ENCODE results near the gene MSI2.

GRCh38 chr17:57577751-57578607 lies 321.7 kb downstream of the MSI2 start:
- no peak for TF ChIP-seq CSDC2 (CRISPR knock-in tag; IDR thresholded peaks at IDR 0.05)
- TF ChIP-seq ISL1 (CRISPR knock-in tag; IDR thresholded peaks at IDR 0.05), result no peak
- no peak for TF ChIP-seq CREB5 (CRISPR knock-in tag; IDR thresholded peaks at IDR 0.05; ENCODE audit: low read depth)
- TF ChIP-seq BACH2 (CRISPR knock-in tag; IDR thresholded peaks at IDR 0.05; ENCODE audit: borderline replicate concordance), result no peak
- TF ChIP-seq ZFP3 (CRISPR knock-in tag; IDR thresholded peaks at IDR 0.05), result no peak
- no peak for TF ChIP-seq ZNF565 (CRISPR knock-in tag; conservative IDR thresholded peaks at IDR 0.05; ENCODE audit: low read depth)
- no peak for TF ChIP-seq PATZ1 (CRISPR knock-in tag; IDR thresholded peaks at IDR 0.05; ENCODE audit: borderline replicate concordance)
